ENCODE measurements around the gene WNT5B.
A peak's percentile ranks its signal among the peaks of the same experiment; 100 is the strongest.

Gene WNT5B

DNA sequence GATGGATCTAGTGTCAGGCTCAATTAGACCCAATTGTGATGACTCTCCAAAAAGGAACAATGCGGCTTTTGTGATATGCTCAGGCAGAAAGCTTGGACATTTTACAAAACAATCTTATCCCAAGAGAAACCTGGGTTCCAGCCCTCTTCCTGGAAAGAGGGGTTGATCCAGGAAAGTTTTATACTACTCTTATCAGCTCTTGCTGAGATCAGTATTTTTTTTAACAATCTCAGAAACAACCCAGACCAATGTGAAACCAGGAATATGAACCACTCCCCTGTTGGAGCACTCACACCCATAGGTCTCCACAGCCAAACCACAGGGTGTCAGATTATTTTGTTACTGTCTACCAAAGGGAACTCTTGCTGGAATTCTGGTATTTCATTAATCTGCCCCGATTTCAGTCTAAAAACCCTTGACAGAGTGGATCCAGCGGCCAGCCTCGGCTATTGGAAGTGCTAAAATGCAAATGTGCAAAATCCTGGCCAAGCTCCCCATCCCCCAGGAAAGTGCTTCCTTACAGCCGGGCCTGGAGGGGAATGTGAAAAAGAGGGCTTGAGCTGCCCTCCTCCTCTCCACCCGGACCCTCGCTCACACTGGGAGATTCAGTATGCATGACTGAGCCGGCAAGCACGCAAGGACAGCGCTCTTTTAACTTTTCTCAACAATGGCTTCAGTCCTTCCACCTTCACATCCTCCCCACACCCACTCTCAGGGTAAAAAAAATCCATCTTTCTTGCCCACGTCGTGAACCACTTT lies 38.6 kb upstream of the WNT5B start:
- Histone ChIP-seq H3K36me3 (ENCODE audit: insufficient read depth, low read length) (no peaks in the 10 kb centered on the region), H3K27me3 (ENCODE audit: insufficient read depth, low read length) (no peaks in the 10 kb centered on the region), H2AFZ (ENCODE audit: low read length, unreplicated experiment) (no peak overlapping the region), H3K27ac (ENCODE audit: low read depth, low read length) (peak overlapping the region; percentile 9; the same call in 1 of the 2 replicates), H3K4me1 (ENCODE audit: control insufficient read depth, insufficient read depth, low read length, unreplicated experiment) (peaks cover 38% of the 10 kb centered on the region), H3K79me2 (ENCODE audit: control insufficient read depth, insufficient read depth, low read length, unreplicated experiment) (peaks cover 51% of the 10 kb centered on the region), H3K4me3 (ENCODE audit: low read depth, low read length) (peak overlapping the region; percentile 95)

GRCh38 chr12:1591034-1591433 lies 38.0 kb upstream of the WNT5B start:
- peak overlapping the region; percentile 9; the same call in 1 of the 2 replicates for H3K27ac ChIP-seq (ENCODE audit: low read depth, low read length)
- peak overlapping the region; percentile 95 for H3K4me3 ChIP-seq (ENCODE audit: low read depth, low read length)
- H3K4me1 ChIP-seq (ENCODE audit: control insufficient read depth, insufficient read depth, low read length, unreplicated experiment) = peaks cover 44% of the 10 kb centered on the region

GRCh38 chr12:1591543-1591942 lies 37.5 kb upstream of the WNT5B start:
- Histone ChIP-seq H3K4me3 (ENCODE audit: low read depth, low read length) (peak overlapping the region; percentile 95), H3K79me2 (ENCODE audit: control insufficient read depth, insufficient read depth, low read length, unreplicated experiment) (peaks cover 51% of the 10 kb centered on the region), H3K27me3 (ENCODE audit: insufficient read depth, low read length) (no peaks in the 10 kb centered on the region), H3K4me1 (ENCODE audit: control insufficient read depth, insufficient read depth, low read length, unreplicated experiment) (peaks cover 49% of the 10 kb centered on the region), H3K36me3 (ENCODE audit: insufficient read depth, low read length) (no peaks in the 10 kb centered on the region), H3K27ac (ENCODE audit: low read depth, low read length) (peak overlapping the region; percentile 22; the same call in 1 of the 2 replicates), H2AFZ (ENCODE audit: low read length, unreplicated experiment) (peak overlapping the region; percentile 51)

More at GRCh38 chr12:1591034-1591433, 38.0 kb upstream of the WNT5B start:
- Histone ChIP-seq H3K27me3 (ENCODE audit: insufficient read depth, low read length) (no peaks in the 10 kb centered on the region), H2AFZ (ENCODE audit: low read length, unreplicated experiment) (no peak overlapping the region), H3K36me3 (ENCODE audit: insufficient read depth, low read length) (no peaks in the 10 kb centered on the region), H3K79me2 (ENCODE audit: control insufficient read depth, insufficient read depth, low read length, unreplicated experiment) (peaks cover 51% of the 10 kb centered on the region)

GRCh38 chr12:1592444-1593173 lies 36.4 kb upstream of the WNT5B start:
- peak overlapping the region; percentile 95 for H3K4me3 ChIP-seq (ENCODE audit: low read depth, low read length)
- no peaks in the 10 kb centered on the region for H3K36me3 ChIP-seq (ENCODE audit: insufficient read depth, low read length)
- H3K27ac ChIP-seq (ENCODE audit: low read depth, low read length) = peak overlapping the region; percentile 55
- no peaks in the 10 kb centered on the region for H3K27me3 ChIP-seq (ENCODE audit: insufficient read depth, low read length)
- H3K4me1 ChIP-seq (ENCODE audit: control insufficient read depth, insufficient read depth, low read length, unreplicated experiment) = peaks cover 47% of the 10 kb centered on the region
- peaks cover 48% of the 10 kb centered on the region for H3K79me2 ChIP-seq (ENCODE audit: control insufficient read depth, insufficient read depth, low read length, unreplicated experiment)
- H2AFZ ChIP-seq (ENCODE audit: low read length, unreplicated experiment) = no peak overlapping the region

DNA sequence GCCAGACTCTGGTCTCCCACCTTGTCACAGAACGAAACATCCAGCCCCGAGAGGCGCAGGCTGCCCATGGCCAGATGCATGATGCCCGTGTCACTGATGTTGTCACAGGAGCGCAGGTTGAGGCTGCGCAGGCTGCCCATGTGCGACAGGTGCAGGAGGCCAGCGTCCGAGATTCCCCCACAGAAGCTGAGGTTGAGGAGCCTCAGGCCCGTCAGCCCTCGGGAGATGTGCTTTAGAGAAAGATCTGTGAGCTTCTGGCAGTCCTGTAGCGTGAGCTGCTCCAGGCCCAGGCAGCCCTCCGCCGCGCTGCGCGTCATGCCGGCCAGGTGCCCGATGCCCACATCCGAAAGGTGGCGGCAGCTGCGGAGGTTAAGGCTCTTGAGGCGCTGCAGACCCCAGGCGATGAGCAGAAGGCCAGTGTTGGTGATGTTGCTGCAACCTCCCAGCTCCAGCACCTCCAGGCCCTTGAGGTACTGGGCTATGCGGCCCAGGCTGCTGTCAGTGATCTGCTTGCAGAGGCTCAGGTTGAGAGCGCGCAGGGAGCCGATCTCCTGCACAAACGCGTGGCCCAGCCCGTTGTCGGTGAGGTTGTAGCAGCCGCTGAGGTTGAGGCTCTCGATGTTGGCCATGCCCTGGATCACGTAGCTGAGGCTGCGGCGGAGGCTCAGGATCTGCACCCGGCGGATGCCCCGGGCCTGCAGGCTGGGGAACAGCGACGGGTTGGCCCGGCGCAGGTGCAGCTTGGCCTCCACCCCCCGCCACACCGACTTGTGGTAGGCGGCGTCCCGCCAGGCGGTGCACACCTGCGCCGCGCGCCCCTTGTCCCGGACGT lies 35.6 kb upstream of the WNT5B start:
- Histone ChIP-seq H3K27me3 (ENCODE audit: insufficient read depth, low read length) (no peaks in the 10 kb centered on the region), H3K4me3 (ENCODE audit: low read depth, low read length) (peak overlapping the region; percentile 95), H3K36me3 (ENCODE audit: insufficient read depth, low read length) (no peaks in the 10 kb centered on the region), H2AFZ (ENCODE audit: low read length, unreplicated experiment) (no peak overlapping the region), H3K4me1 (ENCODE audit: control insufficient read depth, insufficient read depth, low read length, unreplicated experiment) (peaks cover 39% of the 10 kb centered on the region), H3K27ac (ENCODE audit: low read depth, low read length) (peak overlapping the region; percentile 15; the same call in 1 of the 2 replicates), H3K79me2 (ENCODE audit: control insufficient read depth, insufficient read depth, low read length, unreplicated experiment) (peaks cover 48% of the 10 kb centered on the region)

DNA sequence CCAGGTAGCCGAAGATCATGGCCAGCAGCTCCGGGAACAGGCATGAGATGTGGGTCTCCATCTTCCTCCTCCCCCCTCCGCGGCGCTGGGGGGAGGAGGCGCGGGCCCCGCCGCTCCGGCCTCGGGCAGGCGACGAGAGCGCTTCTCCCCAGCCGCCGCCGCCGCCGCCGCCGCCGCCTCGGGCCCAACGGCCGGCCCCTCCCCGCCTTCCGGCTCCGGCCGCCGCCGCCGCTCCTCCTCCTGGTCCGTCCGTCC lies 35.1 kb upstream of the WNT5B start:
- H3K79me2 ChIP-seq (ENCODE audit: control insufficient read depth, insufficient read depth, low read length, unreplicated experiment) = peaks cover 48% of the 10 kb centered on the region
- no peaks in the 10 kb centered on the region for H3K36me3 ChIP-seq (ENCODE audit: insufficient read depth, low read length)
- no peaks in the 10 kb centered on the region for H3K27me3 ChIP-seq (ENCODE audit: insufficient read depth, low read length)
- no peak overlapping the region for H2AFZ ChIP-seq (ENCODE audit: low read length, unreplicated experiment)
- peak overlapping the region; percentile 15; the same call in 1 of the 2 replicates for H3K27ac ChIP-seq (ENCODE audit: low read depth, low read length)
- H3K4me1 ChIP-seq (ENCODE audit: control insufficient read depth, insufficient read depth, low read length, unreplicated experiment) = peaks cover 34% of the 10 kb centered on the region
- peak overlapping the region; percentile 95 for H3K4me3 ChIP-seq (ENCODE audit: low read depth, low read length)

GRCh38 chr12:1594261-1595025 lies 34.6 kb upstream of the WNT5B start, which contains the start of gene FBXL14:
Gene FBXL14 (minus strand): TSS chr12:1594581. CDS start chr12:1594066, 515 bp downstream.
- Histone ChIP-seq H3K36me3 (ENCODE audit: insufficient read depth, low read length) (no peaks in the 10 kb centered on the region), H3K27me3 (ENCODE audit: insufficient read depth, low read length) (no peaks in the 10 kb centered on the region), H3K27ac (ENCODE audit: low read depth, low read length) (peak within 1 kb of the TSS; percentile 80), H2AFZ (ENCODE audit: low read length, unreplicated experiment) (peak within 1 kb of the TSS; percentile 100), H3K79me2 (ENCODE audit: control insufficient read depth, insufficient read depth, low read length, unreplicated experiment) (peaks cover 47% of the 10 kb centered on the region), H3K4me1 (ENCODE audit: control insufficient read depth, insufficient read depth, low read length, unreplicated experiment) (peaks cover 34% of the 10 kb centered on the region), H3K4me3 (ENCODE audit: low read depth, low read length) (peak within 1 kb of the TSS; percentile 95)

DNA sequence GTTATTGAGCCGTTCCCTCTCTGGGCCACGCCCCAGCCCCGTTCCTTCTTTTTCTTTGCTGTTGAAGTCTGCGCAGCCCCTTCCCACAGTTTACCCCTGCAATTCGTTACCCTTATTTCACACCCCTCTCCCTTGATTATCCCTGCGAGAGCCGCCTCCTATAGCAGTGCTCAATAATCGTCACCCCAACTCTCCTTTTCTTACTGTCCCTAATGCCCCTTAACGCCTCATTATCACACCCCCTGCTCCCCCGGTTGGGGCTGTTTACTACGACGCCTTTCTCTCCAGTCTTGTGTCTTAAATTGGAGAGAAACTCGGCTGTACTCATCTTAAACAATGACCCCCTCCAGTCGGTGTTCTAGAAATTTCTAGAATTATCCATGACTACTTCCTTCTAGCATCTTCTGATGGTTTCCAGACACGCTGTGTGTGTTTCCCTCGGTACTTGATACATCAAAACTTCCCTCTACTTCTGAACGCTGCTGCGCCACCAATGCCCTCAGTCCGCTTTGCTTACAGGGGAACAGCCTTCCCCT lies 33.9 kb upstream of the WNT5B start:
- peak overlapping the region; percentile 80 for H3K27ac ChIP-seq (ENCODE audit: low read depth, low read length)
- no peaks in the 10 kb centered on the region for H3K27me3 ChIP-seq (ENCODE audit: insufficient read depth, low read length)
- peak overlapping the region; percentile 94 for H3K4me3 ChIP-seq (ENCODE audit: low read depth, low read length)
- peaks cover 29% of the 10 kb centered on the region for H3K4me1 ChIP-seq (ENCODE audit: control insufficient read depth, insufficient read depth, low read length, unreplicated experiment)
- peaks cover 41% of the 10 kb centered on the region for H3K79me2 ChIP-seq (ENCODE audit: control insufficient read depth, insufficient read depth, low read length, unreplicated experiment)
- no peaks in the 10 kb centered on the region for H3K36me3 ChIP-seq (ENCODE audit: insufficient read depth, low read length)
- peak overlapping the region; percentile 100 for H2AFZ ChIP-seq (ENCODE audit: low read length, unreplicated experiment)

- Histone ChIP-seq H3K27me3 (ENCODE audit: insufficient read depth, low read length) (no peaks in the 10 kb centered on the region), H3K79me2 (ENCODE audit: control insufficient read depth, insufficient read depth, low read length, unreplicated experiment) (peaks cover 33% of the 10 kb centered on the region), H3K4me3 (ENCODE audit: low read depth, low read length) (peak overlapping the region; percentile 94), H3K36me3 (ENCODE audit: insufficient read depth, low read length) (no peaks in the 10 kb centered on the region), H3K27ac (ENCODE audit: low read depth, low read length) (peak overlapping the region; percentile 80), H2AFZ (ENCODE audit: low read length, unreplicated experiment) (peak overlapping the region; percentile 100), H3K4me1 (ENCODE audit: control insufficient read depth, insufficient read depth, low read length, unreplicated experiment) (peaks cover 22% of the 10 kb centered on the region)
Observed at GRCh38 chr12:1595690-1596347, 33.2 kb upstream of the WNT5B start.
